GM21825 (cell line): ENCODE results near the gene SEL1L2.
A peak's percentile ranks its signal among the peaks of the same experiment; 100 is the strongest.

ENCODE experiments used
- ATAC-seq: cut with Tn5 transposase; IDR thresholded peaks from one replicate; pipeline ENCODE4 v1.9.1; 2021; ENCODE audit warnings: mild to moderate bottlenecking, moderate library complexity; ENCODE audit not compliant: unreplicated experiment

The SEL1L2 gene

DNA sequence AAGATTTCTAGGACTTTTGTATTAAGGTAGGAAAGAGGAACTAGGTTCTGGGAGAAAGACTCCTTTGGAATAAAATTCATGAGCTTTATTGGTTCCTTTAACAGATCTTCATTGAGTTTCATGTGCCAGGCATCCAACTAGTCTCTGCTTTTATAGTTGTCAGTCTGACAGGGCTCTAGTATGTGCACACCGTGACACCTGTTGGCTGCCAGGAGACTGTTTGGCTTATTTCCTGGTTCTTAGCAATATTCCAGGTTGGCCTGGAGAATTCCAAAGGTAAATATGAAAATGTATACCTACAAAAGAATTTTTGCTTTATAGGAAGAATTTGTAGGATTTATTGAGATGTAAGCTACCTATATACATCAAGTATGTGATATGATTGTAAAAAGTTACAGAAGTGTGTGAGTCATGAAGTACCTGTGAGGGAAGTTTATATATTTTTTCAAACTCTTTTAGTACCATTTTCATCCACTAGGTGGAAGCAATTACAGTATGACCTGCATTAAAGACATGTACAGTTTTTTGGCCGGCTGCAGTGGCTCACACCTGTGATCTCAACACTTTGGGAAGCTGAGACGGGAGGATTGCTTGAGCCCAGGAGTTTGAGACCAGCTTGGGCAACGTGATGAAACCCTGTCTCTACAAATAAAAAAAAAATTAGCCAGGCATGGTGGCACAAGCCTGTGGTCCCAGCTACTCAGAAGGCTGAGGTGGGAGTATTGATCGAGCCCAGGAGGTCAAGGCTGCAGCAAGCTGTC lies 170.3 kb downstream of the SEL1L2 start:
- peak; percentile 71 for ATAC-seq

GRCh38 chr20:13817342-13817741 lies 173.1 kb downstream of the SEL1L2 start:
- ATAC-seq: no peak

DNA sequence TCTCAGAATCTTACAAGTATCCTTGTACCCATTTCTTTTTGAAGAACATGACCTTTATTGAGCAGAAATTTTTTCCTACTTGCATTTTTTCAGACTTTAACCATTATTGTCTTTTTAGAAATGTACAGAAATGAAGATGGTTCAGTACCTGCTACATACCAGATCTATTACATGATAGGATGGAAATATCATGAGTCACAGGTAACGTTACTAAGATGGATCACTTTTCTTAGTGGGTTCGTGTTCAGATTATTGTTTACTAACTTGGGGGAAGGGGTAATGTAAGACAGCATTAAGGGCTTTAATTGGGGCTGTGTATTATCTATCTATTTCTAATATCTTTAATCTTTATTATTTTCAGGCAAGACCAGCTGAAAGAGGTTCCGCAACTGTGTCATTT lies 173.7 kb downstream of the SEL1L2 start:
- no peak for ATAC-seq

DNA sequence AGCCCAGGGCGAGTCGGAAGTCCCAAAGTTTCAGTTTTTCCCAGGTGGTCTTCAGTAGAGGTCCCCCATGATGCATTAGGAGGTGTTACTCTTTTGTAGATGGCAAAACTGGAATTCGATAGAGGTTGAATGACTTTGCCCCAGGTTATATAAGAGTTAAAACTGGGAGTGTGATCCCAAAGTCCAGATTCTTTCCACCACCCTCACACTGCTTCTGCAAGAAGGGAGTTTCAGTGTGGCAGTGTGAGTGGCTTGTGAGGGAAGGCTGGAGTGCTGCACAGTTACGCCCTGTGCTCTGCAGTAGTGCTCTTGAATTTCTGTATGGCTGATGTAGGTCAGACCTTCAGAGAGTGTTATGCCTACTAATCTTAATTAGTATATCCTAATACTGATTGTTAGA lies 175.7 kb downstream of the SEL1L2 start:
- no peak for ATAC-seq

GRCh38 chr20:13813910-13814309 lies 176.5 kb downstream of the SEL1L2 start:
- ATAC-seq: no peak

DNA sequence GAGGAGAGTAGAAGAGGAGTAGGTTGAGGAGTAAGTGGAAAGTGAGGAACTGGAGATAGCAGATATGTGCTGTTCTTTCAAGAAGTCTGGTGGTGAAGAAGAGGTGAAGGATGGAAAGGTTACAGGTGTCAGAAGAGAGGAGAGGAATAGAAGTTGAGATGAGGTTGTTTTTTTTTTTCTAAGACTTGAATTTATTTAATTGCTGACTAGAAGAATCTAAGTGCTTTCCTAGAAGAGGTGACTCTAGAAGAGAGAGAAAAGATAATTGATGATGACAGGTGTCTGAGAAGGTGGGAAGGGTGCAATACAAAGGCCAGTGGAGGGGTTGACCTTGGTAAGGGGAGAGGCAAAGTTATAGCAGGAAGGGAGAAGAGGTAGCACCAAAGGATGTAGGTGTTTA lies 180.0 kb downstream of the SEL1L2 start:
- no peak for ATAC-seq

- ATAC-seq: no peak
Observed at GRCh38 chr20:13809855-13810254, 180.6 kb downstream of the SEL1L2 start.

- no peak for ATAC-seq
Observed at GRCh38 chr20:13809373-13809772, 181.0 kb downstream of the SEL1L2 start.

DNA sequence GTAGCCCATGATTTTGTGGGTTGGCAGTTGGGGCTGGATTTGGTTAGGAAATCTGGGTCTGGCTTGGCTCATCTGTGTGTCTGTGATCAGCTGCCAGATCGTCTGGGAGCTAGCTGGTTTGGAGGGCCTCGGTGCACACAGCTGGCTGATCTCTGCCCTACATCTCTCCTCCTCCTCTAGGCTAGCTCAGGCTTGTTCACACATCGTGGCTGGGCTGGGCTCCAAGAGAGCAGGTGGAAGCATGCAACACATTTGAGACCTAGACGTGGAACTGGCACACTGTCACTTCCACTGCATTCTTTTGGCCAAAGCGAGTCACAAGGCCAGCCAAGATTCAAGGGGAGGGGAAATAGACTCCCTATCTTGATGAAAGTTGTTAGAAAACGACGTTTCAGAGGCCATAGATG lies 189.7 kb downstream of the SEL1L2 start:
- ATAC-seq: no peak

DNA sequence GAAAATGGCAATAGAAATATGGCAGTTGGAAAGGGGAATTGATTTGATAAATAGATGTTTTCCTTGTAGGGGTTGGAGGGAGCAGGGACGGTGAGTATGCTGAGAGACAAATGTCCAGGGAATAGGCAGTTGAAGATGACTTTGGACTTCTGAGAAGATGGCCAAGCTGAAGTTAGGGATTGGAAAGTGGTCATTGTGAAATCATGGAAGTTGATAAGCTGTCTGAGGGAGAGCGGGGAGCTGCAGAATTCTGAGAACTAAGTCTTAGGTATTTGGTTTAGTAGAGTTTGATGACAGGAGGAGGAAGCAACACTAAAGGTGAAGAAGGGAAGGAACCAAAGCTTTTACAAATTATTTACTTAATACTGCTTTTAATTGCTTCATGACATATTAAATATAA lies 190.4 kb downstream of the SEL1L2 start:
- no peak for ATAC-seq
